MG63 (cell line): ENCODE measurements around the gene CAPN12. TPM values are rescaled to one million over a fixed set of nuclear protein-coding genes. Genes with fewer than 3 reads are reported as not detected.
"Not testable (repeated sequence)": the region's sequence is repeated elsewhere in the genome, so short reads cannot be mapped to it uniquely, and the experiment has no call there.

Source experiments
- DNase-seq: peaks from one replicate; pipeline ENCODE4 v3.0.0-alpha.2; 2020
- H3K27me3 ChIP-seq: fragments of 250-450 bp; sonication (Bioruptor Pico); 2 replicates; pipeline ENCODE4 v1.5.1; 2020; ENCODE audit warnings: mild to moderate bottlenecking, moderate library complexity
- H3K36me3 ChIP-seq: fragments of 250-450 bp; sonication (Bioruptor Pico); 2 replicates; pipeline ENCODE4 v1.5.1; 2020; ENCODE audit warnings: mild to moderate bottlenecking, moderate library complexity
- H3K4me3 ChIP-seq: fragments of 250-450 bp; sonication (Bioruptor Pico); 2 replicates; pipeline ENCODE4 v1.5.1; 2020; ENCODE audit warnings: mild to moderate bottlenecking, moderate library complexity
- H3K9me3 ChIP-seq: fragments of 250-450 bp; sonication (Bioruptor Pico); 2 replicates; pipeline ENCODE4 v1.5.1; 2020; ENCODE audit warnings: mild to moderate bottlenecking, moderate library complexity
- total RNA-seq: library from RNA; depleted of rRNA; stranded (reverse); fragments of >200 nt; shearing (Covaris generic); gene quantifications from 2 replicates; pipeline ENCODE4 v1.2.3, GENCODE V29; 2014; ENCODE audit warnings: low replicate concordance; rRNA removed

CAPN12 gene, protein sequence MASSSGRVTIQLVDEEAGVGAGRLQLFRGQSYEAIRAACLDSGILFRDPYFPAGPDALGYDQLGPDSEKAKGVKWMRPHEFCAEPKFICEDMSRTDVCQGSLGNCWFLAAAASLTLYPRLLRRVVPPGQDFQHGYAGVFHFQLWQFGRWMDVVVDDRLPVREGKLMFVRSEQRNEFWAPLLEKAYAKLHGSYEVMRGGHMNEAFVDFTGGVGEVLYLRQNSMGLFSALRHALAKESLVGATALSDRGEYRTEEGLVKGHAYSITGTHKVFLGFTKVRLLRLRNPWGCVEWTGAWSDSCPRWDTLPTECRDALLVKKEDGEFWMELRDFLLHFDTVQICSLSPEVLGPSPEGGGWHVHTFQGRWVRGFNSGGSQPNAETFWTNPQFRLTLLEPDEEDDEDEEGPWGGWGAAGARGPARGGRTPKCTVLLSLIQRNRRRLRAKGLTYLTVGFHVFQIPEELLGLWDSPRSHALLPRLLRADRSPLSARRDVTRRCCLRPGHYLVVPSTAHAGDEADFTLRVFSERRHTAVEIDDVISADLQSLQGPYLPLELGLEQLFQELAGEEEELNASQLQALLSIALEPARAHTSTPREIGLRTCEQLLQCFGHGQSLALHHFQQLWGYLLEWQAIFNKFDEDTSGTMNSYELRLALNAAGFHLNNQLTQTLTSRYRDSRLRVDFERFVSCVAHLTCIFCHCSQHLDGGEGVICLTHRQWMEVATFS
- total RNA-seq: not detected in 2 replicates

- Histone ChIP-seq H3K27me3 (no peaks in the 10 kb centered on the region), H3K36me3 (no peaks in the 10 kb centered on the region), H3K9me3 (no peaks in the 10 kb centered on the region), H3K4me3 (no peak within 1 kb of the TSS)
- DNase-seq: no peak
Observed at GRCh38 chr19:38744298-38744681, at the start of gene CAPN12. Gene CAPN12 (minus strand): TSS chr19:38744474. CDS start chr19:38744165, 309 bp downstream.

GRCh38 chr19:38793671-38794070, 49.4 kb upstream of the CAPN12 start:
- no peak for DNase-seq
- Histone ChIP-seq H3K36me3 (no peaks in the 10 kb centered on the region), H3K27me3 (no peaks in the 10 kb centered on the region), H3K9me3 (peaks cover 2% of the 10 kb centered on the region; the same call in 1 of the 2 replicates), H3K4me3 (no peak overlapping the region)

DNA sequence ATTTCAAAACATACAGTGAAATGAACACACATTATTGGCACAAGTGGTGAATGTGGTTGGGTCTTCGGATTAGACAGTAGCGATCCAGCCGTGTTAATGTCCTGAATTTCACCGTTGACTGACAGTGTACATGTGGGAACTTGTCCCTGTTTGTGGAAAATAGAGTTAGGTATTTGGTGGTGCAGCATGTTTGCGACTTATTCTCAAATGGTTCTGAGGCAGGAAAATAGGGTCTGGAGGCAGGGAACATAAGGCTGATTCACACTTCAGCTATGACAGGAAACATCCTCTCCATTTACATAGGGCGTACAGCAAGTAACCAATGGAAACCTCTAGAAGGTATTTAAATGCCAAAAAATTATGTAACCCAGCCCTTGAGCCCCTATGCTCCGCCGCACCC, 48.9 kb upstream of the CAPN12 start:
- H3K9me3 ChIP-seq: peaks cover 2% of the 10 kb centered on the region; the same call in 1 of the 2 replicates
- no peaks in the 10 kb centered on the region for H3K27me3 ChIP-seq
- no peak for DNase-seq
- no peak overlapping the region for H3K4me3 ChIP-seq
- no peaks in the 10 kb centered on the region for H3K36me3 ChIP-seq

DNA sequence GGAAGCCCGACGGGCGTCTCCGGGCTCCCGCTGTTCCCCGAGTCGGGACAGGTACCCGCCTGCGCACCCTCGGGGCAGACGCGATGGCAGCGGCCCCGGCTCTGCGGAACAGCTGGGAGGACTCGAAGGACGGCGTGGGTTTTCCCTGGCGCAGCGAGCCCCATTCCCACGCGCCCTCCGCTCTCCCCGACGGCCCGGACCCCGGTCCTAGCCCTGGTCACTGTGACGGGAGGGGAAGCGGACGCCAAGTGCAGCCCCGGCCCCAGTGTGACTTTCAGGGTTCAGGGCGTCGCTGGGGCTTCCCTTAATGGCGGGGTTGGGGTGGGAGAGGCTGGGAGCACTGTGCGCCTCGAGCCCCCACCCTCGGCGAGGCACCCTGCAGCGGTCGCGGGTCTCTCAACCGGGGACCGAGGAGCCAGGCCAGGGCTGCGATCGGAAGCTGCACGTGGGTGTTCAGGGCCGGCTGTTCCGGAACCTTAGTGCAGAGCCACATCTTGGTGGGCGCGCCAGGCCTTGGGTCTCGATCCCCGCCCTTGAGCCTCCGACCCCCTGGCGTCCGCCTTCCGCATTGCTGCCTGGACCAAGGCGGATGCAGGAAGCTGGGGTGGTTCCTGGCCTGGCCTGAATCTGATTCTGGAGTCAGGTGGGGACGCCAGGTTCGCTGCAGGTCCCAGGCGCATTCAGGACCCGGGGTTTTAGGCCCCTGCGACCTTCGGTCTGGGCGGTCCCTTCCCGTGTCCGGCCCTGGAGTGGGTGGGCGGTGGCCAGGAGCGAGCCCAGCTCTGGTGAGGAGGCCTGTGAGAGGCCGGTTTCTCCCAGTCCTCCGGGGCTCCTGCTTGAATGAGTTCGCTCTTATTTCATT, 48.2 kb upstream of the CAPN12 start:
- Histone ChIP-seq H3K27me3 (no peaks in the 10 kb centered on the region), H3K9me3 (peaks cover 2% of the 10 kb centered on the region; the same call in 1 of the 2 replicates), H3K4me3 (no peak overlapping the region), H3K36me3 (no peaks in the 10 kb centered on the region)
- DNase-seq: no peak

- H3K4me3 ChIP-seq: not testable (repeated sequence)
Observed at GRCh38 chr19:38791451-38792064, 47.3 kb upstream of the CAPN12 start.

DNA sequence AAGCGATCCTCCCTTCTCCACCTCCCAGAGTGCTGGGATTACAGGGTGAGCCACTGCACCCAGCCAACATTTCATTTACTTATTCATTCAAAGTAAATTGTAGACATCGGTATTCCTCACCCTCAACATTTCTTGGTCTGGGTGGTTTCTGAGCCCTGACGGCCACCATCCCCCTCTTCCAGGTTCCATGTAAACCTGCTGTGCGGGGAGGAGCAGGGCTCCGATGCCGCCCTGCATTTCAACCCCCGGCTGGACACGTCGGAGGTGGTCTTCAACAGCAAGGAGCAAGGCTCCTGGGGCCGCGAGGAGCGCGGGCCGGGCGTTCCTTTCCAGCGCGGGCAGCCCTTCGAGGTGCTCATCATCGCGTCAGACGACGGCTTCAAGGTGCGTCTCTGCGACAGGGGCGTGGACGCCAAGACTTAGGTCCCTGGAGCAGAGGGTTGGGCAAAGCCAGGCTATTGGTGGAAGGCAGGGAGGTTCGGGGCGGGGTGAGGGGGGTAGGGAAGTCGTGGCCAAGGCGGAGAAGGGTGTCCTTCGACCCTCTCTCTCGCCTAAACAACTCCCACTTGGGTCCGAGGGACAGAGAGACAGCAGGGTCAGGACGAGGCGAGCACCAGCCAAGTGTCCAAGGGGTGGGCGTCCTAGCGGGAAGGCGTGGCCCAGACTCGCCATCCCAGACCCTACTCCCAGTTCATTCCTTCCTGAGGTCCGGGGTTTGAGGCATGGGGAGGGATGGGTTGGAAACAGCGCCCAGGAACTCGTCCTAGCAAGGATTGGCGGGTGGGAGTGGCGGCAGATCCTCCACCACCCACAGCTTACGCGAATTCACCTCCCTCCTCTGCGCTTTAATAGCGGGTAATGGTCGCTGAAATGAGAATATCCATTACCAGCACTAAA, 46.5 kb upstream of the CAPN12 start:
- H3K36me3 ChIP-seq, H3K27me3 ChIP-seq, H3K9me3 ChIP-seq, DNase-seq, H3K4me3 ChIP-seq: not testable (repeated sequence)

More at GRCh38 chr19:38791451-38792064, 47.3 kb upstream of the CAPN12 start:
- not testable (repeated sequence) for DNase-seq, H3K27me3 ChIP-seq, H3K9me3 ChIP-seq, H3K36me3 ChIP-seq

DNA sequence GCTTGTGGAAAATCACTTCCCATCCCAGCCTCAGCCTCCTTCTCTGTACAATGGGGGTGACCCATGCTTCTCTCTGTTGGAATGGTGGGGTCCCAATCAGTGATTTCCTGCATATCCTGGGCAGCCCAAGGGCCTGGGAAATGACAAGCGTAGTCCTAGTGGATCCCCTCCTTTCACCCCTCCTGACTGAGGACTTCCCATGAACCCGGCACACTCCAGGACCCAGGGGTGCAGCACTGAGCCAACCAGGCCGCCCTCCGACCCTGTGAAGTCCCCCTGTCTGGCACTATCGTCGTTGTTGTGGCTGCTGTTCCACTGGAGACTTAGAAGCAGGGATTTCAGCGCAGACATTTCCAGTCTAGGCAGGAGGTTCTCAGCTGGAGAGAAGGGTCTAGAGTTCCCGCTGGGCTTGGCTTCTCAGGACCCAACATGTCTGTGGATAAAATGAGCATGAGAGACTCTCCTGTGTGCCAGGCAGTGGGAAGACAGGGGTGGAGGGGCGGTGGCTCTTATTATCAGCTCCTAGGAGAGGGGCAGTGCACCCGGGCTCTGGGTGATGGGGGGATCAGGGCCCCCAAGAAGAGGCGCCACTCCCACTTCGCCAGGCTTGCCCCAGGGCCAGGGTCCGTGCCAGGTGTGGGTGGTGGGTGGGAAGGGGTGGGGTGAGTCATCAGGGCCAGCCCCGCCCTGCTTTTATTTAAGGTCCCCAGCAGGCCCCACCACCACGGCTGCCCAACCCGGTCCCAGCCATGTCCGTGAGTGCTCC, 44.4 kb upstream of the CAPN12 start, which contains the start of gene LGALS7B:
Gene LGALS7B (plus strand): TSS at position 723 of the 766 bp plus-strand sequence. CDS start 27 bp downstream, at position 750.
- Histone ChIP-seq H3K9me3 (no peaks in the 10 kb centered on the region), H3K27me3 (no peaks in the 10 kb centered on the region), H3K36me3 (no peaks in the 10 kb centered on the region), H3K4me3 (no peak within 1 kb of the TSS)
- DNase-seq: no peak

DNA sequence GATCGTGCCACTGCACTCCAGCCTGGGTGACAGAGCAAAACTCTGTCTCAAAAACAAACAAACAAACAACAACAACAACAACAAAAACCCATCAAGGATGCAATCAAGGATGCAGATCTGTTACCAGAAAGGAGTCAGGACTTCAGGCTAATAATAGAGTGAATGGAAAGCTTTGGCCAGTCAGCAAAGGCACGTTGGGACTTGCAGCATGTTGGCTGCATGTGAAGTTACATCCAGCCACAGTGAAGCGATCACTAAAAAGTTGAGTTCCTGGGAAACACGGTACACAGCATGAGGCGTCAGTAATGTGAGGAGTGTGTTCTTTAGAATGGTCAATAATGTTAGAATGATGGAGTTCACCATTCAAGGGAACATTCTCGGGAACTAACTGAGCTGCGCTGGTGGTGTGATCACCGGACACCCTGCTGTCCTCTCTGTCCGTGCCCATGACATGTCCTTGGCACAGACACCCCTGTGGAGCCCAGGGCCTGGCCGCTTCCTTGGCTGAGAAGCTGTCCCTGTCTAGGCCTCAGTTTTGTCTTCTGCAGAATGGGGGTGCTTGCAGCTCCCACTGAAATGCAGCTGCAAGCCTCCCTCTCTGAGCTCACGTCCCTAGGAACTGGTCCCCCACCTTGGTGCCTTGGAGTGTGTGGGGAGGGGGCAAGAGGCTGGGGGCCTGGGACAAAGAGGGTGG, 42.4 kb upstream of the CAPN12 start:
- Histone ChIP-seq H3K9me3 (no peaks in the 10 kb centered on the region), H3K27me3 (peaks cover under 1% of the 10 kb centered on the region; the same call in 1 of the 2 replicates), H3K36me3 (no peaks in the 10 kb centered on the region), H3K4me3 (no peak overlapping the region)
- no peak for DNase-seq

DNA sequence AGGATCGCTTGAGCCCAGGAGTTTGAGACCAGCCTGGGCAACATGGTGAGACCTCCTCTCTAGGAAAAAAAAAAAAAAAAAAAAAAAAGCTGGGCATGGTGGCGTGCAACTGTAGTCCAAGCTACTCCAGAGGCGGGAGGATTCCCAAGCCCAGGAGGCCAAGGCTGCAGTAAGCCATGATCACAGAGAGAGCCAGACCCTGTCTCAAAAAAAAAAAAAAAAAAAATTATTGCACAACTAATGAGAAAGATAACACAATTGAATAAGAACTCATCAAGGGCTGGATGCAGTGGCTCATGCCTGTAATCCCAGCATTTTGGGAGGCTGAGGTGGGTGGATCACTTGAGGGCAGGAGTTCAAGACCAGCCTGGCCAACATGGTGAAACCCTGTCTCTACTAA, 41.8 kb upstream of the CAPN12 start:
- not testable (repeated sequence) for H3K4me3 ChIP-seq, H3K27me3 ChIP-seq, DNase-seq

GRCh38 chr19:38785187-38785699, 41.0 kb upstream of the CAPN12 start:
- Histone ChIP-seq H3K36me3 (no peaks in the 10 kb centered on the region), H3K4me3 (no peak overlapping the region), H3K9me3 (no peaks in the 10 kb centered on the region), H3K27me3 (peaks cover 13% of the 10 kb centered on the region)
- no peak for DNase-seq

More for the DNA sequence above, 41.8 kb upstream of the CAPN12 start:
- H3K36me3 ChIP-seq, H3K9me3 ChIP-seq: not testable (repeated sequence)

- Histone ChIP-seq H3K27me3 (peaks cover 19% of the 10 kb centered on the region), H3K4me3 (no peak overlapping the region), H3K36me3 (no peaks in the 10 kb centered on the region), H3K9me3 (no peaks in the 10 kb centered on the region)
- DNase-seq: no peak
Observed at GRCh38 chr19:38784224-38784623, 40.0 kb upstream of the CAPN12 start.

GRCh38 chr19:38782212-38782611, 37.9 kb upstream of the CAPN12 start:
- DNase-seq, H3K4me3 ChIP-seq, H3K36me3 ChIP-seq, H3K9me3 ChIP-seq: not testable (repeated sequence)
- H3K27me3 ChIP-seq: peaks cover 19% of the 10 kb centered on the region

DNA sequence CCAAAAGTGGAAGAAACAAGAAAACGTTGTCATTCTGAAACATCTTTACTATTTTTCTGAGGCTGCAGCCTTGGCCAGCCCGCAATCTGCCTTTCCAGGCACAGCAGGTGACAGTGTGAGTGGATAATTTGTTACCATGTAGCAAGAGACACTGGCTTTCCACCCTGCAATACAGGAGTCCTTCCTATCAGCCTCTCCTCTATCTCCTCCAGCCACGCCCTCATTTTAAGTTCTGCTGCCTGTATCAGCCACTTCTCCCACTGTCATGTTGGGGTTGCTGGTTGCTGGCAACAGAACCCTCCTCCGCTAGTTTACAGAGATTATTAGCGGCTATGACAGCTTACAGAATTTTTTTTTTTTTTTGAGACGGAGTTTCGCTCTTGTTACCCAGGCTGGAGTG, 36.8 kb upstream of the CAPN12 start:
- H3K27me3 ChIP-seq: peaks cover 19% of the 10 kb centered on the region
- H3K9me3 ChIP-seq: no peaks in the 10 kb centered on the region
- no peak for DNase-seq
- H3K4me3 ChIP-seq: no peak overlapping the region
- no peaks in the 10 kb centered on the region for H3K36me3 ChIP-seq

GRCh38 chr19:38780443-38780842, 36.2 kb upstream of the CAPN12 start:
- DNase-seq: no peak
- Histone ChIP-seq H3K36me3 (no peaks in the 10 kb centered on the region), H3K9me3 (no peaks in the 10 kb centered on the region), H3K4me3 (no peak overlapping the region), H3K27me3 (peaks cover 19% of the 10 kb centered on the region)
